ENCODE data around the gene SLC25A42.

Gene SLC25A42

DNA sequence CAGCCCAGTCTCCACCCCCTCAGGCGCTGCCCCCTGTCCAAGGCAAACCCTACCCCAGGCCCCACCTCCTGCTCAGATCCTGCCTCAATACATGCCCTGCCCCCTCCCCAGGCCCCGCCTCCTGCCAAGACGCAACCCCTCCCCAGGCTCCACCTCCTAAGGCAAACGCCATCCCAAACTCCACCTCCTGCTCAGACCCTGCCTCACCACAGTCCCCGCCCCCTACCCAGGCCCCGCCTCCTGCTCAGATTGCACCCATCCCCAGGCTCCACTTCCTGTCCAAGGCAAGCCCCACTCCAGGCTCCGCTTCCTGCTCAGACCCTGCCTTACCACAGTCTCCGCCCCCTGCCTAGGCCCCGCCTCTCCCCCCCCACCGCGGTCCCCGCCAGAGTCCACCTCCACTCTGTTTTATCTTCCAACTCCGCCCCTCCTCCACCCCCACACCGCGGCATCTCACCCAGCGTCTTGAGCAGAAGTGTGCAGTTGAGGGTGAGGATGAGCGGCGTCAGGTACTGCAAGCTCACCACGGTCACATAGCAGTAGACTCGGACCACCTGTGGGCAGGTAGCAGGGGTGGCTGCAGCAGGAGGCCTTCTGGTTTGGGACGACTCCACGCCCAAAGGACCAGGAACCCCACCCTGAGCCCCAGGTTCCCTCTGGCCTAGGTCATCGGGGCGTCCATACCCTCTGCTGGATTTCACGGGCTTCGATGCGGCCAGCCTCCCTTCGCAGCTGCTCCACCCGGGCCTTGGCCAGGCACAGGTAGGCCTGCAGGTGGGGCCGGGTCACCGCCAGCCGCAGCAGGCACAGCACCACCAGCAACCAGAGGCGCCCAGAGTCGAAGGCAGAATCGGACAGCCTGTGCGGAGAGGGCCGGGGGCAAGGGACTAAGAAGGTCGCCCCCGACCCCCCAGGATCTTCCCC, 56.8 kb downstream of the SLC25A42 start:
- no peak overlapping the region for H3K4me3 ChIP-seq (replicated peaks; ENCODE audit: low read depth, low read length)
- TF ChIP-seq, protein P1, sequence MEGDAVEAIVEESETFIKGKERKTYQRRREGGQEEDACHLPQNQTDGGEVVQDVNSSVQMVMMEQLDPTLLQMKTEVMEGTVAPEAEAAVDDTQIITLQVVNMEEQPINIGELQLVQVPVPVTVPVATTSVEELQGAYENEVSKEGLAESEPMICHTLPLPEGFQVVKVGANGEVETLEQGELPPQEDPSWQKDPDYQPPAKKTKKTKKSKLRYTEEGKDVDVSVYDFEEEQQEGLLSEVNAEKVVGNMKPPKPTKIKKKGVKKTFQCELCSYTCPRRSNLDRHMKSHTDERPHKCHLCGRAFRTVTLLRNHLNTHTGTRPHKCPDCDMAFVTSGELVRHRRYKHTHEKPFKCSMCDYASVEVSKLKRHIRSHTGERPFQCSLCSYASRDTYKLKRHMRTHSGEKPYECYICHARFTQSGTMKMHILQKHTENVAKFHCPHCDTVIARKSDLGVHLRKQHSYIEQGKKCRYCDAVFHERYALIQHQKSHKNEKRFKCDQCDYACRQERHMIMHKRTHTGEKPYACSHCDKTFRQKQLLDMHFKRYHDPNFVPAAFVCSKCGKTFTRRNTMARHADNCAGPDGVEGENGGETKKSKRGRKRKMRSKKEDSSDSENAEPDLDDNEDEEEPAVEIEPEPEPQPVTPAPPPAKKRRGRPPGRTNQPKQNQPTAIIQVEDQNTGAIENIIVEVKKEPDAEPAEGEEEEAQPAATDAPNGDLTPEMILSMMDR (IDR thresholded peaks at IDR 0.05; ENCODE audit: low read depth, low read length, missing control alignments), result no peak
- no peak for DNase-seq (ENCODE audit: extremely low read depth, low read depth)

DNA sequence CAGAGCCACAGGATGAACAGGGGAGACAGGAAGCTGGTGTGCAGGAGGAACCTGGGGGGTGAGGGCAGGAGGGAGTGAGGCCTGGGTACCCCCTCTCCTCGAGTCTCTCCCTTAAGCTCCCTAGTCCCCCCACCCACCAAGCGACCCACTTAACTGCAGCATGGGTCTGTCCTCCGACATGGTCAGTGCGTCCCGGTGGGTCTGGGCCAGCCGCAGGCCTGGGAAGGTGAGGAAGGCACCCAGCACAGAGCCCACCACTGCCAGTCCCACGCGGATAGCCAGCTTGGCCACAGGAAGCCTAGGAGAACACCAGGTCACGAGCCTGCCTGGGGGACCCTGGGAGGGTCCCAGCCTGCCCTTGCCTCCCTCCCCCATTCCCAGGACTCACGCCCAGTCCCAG, 57.6 kb downstream of the SLC25A42 start:
- no peak for DNase-seq (ENCODE audit: extremely low read depth, low read depth)
- H3K4me3 ChIP-seq (replicated peaks; ENCODE audit: low read depth, low read length), result no peak overlapping the region
- TF ChIP-seq, protein P1 (IDR thresholded peaks at IDR 0.05; ENCODE audit: low read depth, low read length, missing control alignments), result no peak

DNA sequence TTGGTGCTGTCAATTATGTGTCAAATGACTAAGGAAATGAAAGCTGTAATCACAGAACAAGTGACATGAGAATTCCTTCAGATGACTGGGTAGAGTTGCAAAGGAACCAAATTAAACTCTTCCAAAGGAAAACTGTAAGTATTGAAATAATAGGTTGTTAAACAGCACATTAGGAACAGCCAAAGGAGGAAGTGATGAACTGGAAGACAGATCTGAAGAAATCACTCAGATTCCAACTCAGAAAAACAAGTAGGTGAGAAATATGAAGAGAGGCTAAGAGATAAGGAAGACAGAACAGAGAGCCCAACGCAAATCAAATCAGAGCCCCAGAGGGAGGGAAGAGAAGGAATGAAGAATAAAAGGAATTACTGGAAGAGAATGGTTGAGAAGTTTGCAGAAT, 59.1 kb downstream of the SLC25A42 start:
- DNase-seq (ENCODE audit: extremely low read depth, low read depth), result no peak
- H3K4me3 ChIP-seq (replicated peaks; ENCODE audit: low read depth, low read length), result no peak overlapping the region
- TF ChIP-seq, protein P1 (IDR thresholded peaks at IDR 0.05; ENCODE audit: low read depth, low read length, missing control alignments), result no peak

DNA sequence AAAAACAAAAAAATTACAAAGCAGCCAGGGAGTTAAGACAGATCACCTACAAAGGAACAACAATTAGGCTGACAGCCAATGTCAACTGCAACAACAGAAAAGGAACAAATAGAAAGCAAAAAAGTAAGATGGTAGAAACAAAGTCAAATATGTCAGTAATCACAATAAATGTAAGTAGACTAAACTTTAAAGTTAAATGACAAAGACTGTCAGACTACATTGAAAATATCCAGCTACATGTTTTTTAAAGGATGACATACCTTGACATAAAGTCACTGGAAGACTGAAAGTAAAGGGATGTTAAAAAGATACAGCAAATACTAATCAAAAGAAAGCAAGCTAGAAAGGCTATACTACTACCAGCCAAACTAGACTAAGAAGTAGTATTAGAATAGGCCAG, 59.6 kb downstream of the SLC25A42 start:
- no peak overlapping the region for H3K4me3 ChIP-seq (replicated peaks; ENCODE audit: low read depth, low read length)
- TF ChIP-seq, protein P1 (IDR thresholded peaks at IDR 0.05; ENCODE audit: low read depth, low read length, missing control alignments), result no peak
- no peak for DNase-seq (ENCODE audit: extremely low read depth, low read depth)

DNA sequence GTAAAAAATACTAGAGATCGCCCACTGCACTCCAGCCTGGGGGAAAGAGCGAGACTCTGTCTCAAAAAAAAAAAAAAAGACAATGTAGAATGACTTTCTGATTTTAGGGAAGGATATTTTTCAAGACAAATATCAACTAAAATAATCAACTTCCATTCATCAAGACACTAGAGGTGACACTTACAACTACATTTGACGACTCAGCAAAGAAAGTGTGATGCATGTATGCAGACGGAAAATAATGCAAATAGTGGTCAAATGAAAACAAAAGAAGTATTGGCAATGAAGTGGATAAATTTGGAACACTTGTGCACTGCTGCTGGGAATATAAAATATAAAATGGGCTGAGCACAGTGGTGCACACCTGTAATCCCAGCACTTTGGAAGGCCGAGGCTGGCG, 62.3 kb downstream of the SLC25A42 start:
- TF ChIP-seq, protein P1 (IDR thresholded peaks at IDR 0.05; ENCODE audit: low read depth, low read length, missing control alignments), result no peak
- no peak overlapping the region for H3K4me3 ChIP-seq (replicated peaks; ENCODE audit: low read depth, low read length)
- no peak for DNase-seq (ENCODE audit: extremely low read depth, low read depth)

DNA sequence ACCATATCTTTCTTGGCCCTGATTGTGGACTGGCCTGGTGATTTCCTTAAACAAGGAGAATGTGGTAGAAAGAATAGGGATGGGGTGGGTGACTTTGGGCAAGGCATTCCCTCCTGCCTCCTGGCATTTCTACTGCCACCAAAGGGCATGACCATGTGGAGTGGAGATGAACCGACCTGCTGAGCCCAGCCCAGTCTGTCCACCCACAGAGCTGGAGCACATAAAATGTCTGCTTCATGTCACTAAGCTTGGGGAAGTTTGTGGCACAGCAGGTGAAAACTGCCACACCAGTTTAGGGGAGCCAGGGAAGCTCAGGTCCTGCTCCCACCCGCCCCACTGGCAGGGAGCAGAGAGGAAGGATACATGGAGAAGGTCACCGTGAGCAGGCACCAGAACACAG, 68.2 kb downstream of the SLC25A42 start:
- TF ChIP-seq, protein P1 (IDR thresholded peaks at IDR 0.05; ENCODE audit: low read depth, low read length, missing control alignments), result no peak
- no peak overlapping the region for H3K4me3 ChIP-seq (replicated peaks; ENCODE audit: low read depth, low read length)
- DNase-seq (ENCODE audit: extremely low read depth, low read depth), result no peak
